H1 (cell line): ENCODE measurements around the gene SLC45A1. TPM values are rescaled to one million over a fixed set of nuclear protein-coding genes. Genes with fewer than 3 reads are reported as not detected.

Experiments
- CTCF ChIA-PET: fragments of 300-600 bp; sonication (Branson Sonifier 250); formaldehyde crosslinking; loops from one replicate; lab custom pipeline; 2021; ENCODE audit not compliant: partially characterized antibody; lab: Charles Lee
- POLR2A ChIA-PET: fragments of 300-600 bp; sonication (Branson Sonifier 250); formaldehyde crosslinking; loops from one replicate; lab custom pipeline; 2021; ENCODE audit warnings: inconsistent platforms; ENCODE audit not compliant: partially characterized antibody; lab: Charles Lee
- DNase-seq, 2 experiments: peaks; one replicate each; pipeline versions ENCODE4 v3.0.0 to v3.0.0-alpha.2; 2010 to 2022; ENCODE audit warnings: low spot score in 2 of 2, low read depth in 1 of 2, mixed read lengths in 1 of 2
- FAIRE-seq: peaks from 2 replicates; lab custom pipeline; 2011; peaks lifted over from hg19 to GRCh38; lab: Jason Lieb, UNC
- H2AFZ ChIP-seq: 2 replicates; pipeline ENCODE4 v1.8.1; 2012; ENCODE audit warnings: low read length, inconsistent platforms
- H2AK5ac ChIP-seq: 2 replicates; pipeline ENCODE4 v1.6.1; 2013; ENCODE audit warnings: low read depth, low read length
- H2BK120ac ChIP-seq: replicated peaks from 2 replicates; pipeline ENCODE3; 2013; ENCODE audit warnings: low read depth, low read length, inconsistent platforms
- H2BK12ac ChIP-seq: 2 replicates; pipeline ENCODE4 v1.6.1; 2013; ENCODE audit warnings: low read depth, low read length
- H2BK15ac ChIP-seq: 2 replicates; pipeline ENCODE4 v1.6.1; 2013; ENCODE audit warnings: low read length
- H2BK20ac ChIP-seq: 2 replicates; pipeline ENCODE4 v1.6.1; 2013; ENCODE audit warnings: low read length
- H2BK5ac ChIP-seq: 2 replicates; pipeline ENCODE4 v1.6.1; 2013; ENCODE audit warnings: low read depth, low read length
- H3K14ac ChIP-seq: 2 replicates; pipeline ENCODE4 v1.6.1; 2013; ENCODE audit warnings: inconsistent platforms; ENCODE audit not compliant: insufficient read length
- H3K18ac ChIP-seq: 2 replicates; pipeline ENCODE4 v1.6.1; 2013; ENCODE audit warnings: low read length; ENCODE audit errors: extremely low read depth
- H3K23ac ChIP-seq: 2 replicates; pipeline ENCODE4 v1.6.1; 2013; ENCODE audit warnings: inconsistent platforms; ENCODE audit not compliant: insufficient read length
- H3K23me2 ChIP-seq: 2 replicates; pipeline ENCODE4 v1.6.1; 2013; ENCODE audit warnings: low read depth, low read length
- H3K27ac ChIP-seq: 2 replicates; pipeline ENCODE4 v1.6.1; 2011; ENCODE audit warnings: low read depth, low read length, inconsistent platforms
- H3K27me3 ChIP-seq, 4 experiments: replicated peaks in 1 of 4; 1 replicate in 1 of 4; 2 replicates in 3 of 4; pipeline versions ENCODE4 v1.6.1 to v1.8.1; 2011 to 2013; ENCODE audit warnings: low read length in 3 of 4, mild to moderate bottlenecking in 3 of 4, inconsistent platforms in 2 of 4, mixed read lengths in 2 of 4, moderate library complexity in 1 of 4; ENCODE audit not compliant: control insufficient read depth in 3 of 4, insufficient read depth in 3 of 4; ENCODE audit errors: extremely low read depth in 1 of 4
- H3K36me3 ChIP-seq, 4 experiments: 2 replicates each; pipeline versions ENCODE4 v1.6.1 to v1.8.1; 2011 to 2013; ENCODE audit warnings: mild to moderate bottlenecking in 4 of 4, low read length in 3 of 4, moderate library complexity in 2 of 4, control low read depth in 1 of 4, inconsistent platforms in 1 of 4; ENCODE audit not compliant: insufficient read depth in 4 of 4, control insufficient read depth in 2 of 4
- H3K4ac ChIP-seq: replicated peaks from 2 replicates; pipeline ENCODE3; 2013; ENCODE audit warnings: low read length, low read depth, mixed read lengths, inconsistent platforms; ENCODE audit not compliant: insufficient read length
- H3K4me1 ChIP-seq, 4 experiments: replicated peaks in 1 of 4; 1 replicate in 1 of 4; 2 replicates in 3 of 4; pipeline versions ENCODE4 v1.6.1 to v1.8.1; 2011 to 2013; ENCODE audit warnings: low read length in 3 of 4, inconsistent platforms in 2 of 4, mixed read lengths in 1 of 4; ENCODE audit not compliant: insufficient read depth in 4 of 4, control insufficient read depth in 3 of 4
- H3K4me2 ChIP-seq, 2 experiments: 2 replicates each; pipeline versions ENCODE4 v1.6.1 to v1.8.1; 2011 to 2013; ENCODE audit warnings: low read depth in 2 of 2, low read length in 2 of 2, control low read depth in 1 of 2, inconsistent platforms in 1 of 2, mild to moderate bottlenecking in 1 of 2; ENCODE audit not compliant: insufficient read depth in 1 of 2
- H3K4me3 ChIP-seq, 4 experiments: fragments of 200-600, 300-600 bp in 1 of 4; sonication (generic), shearing (Covaris generic), sonication (Bioruptor Twin) in 1 of 4; 2 replicates each; pipeline versions ENCODE4 v1.5.1 to v1.8.1; 2011 to 2016; ENCODE audit warnings: low read length in 4 of 4, low read depth in 3 of 4, control low read depth in 2 of 4, inconsistent platforms in 2 of 4, mild to moderate bottlenecking in 2 of 4, mixed read lengths in 1 of 4, moderate library complexity in 1 of 4; ENCODE audit not compliant: insufficient read depth in 2 of 4; ENCODE audit errors: extremely low read depth in 1 of 4
- H3K56ac ChIP-seq: replicated peaks from 2 replicates; pipeline ENCODE3; 2013; ENCODE audit warnings: low read depth, mild to moderate bottlenecking, mixed read lengths, low read length, inconsistent platforms; ENCODE audit not compliant: insufficient read length
- H3K79me1 ChIP-seq: 2 replicates; pipeline ENCODE4 v1.6.1; 2013; ENCODE audit warnings: low read depth, low read length, control low read depth
- H3K79me2 ChIP-seq, 2 experiments: 2 replicates each; pipeline versions ENCODE4 v1.6.1 to v1.8.1; 2012 to 2013; ENCODE audit warnings: low read length in 2 of 2, mild to moderate bottlenecking in 2 of 2, inconsistent platforms in 1 of 2; ENCODE audit not compliant: insufficient read depth in 2 of 2, control insufficient read depth in 1 of 2
- H3K9ac ChIP-seq, 4 experiments: replicated peaks in 1 of 4; 1 replicate in 1 of 4; 2 replicates in 3 of 4; pipeline versions ENCODE4 v1.6.1 to v1.8.1; 2011 to 2013; ENCODE audit warnings: low read depth in 3 of 4, low read length in 3 of 4, control low read depth in 2 of 4, mild to moderate bottlenecking in 2 of 4, moderate library complexity in 2 of 4, inconsistent platforms in 1 of 4; ENCODE audit errors: extremely low read depth in 1 of 4
- H3K9me3 ChIP-seq, 2 experiments: 2 replicates each; pipeline versions ENCODE4 v1.6.1 to v1.8.1; 2012 to 2013; ENCODE audit warnings: mild to moderate bottlenecking in 2 of 2, moderate library complexity in 2 of 2, control low read depth in 1 of 2, inconsistent platforms in 1 of 2, low read depth in 1 of 2, low read length in 1 of 2, mixed read lengths in 1 of 2; ENCODE audit not compliant: insufficient read depth in 2 of 2
- H4K20me1 ChIP-seq, 2 experiments: replicated peaks in 1 of 2; 2 replicates each; pipeline versions ENCODE3 to v1.8.1; 2011 to 2013; ENCODE audit warnings: inconsistent platforms in 2 of 2, low read length in 2 of 2, mild to moderate bottlenecking in 1 of 2; ENCODE audit not compliant: insufficient read depth in 2 of 2, control insufficient read depth in 1 of 2
- H4K5ac ChIP-seq: 2 replicates; pipeline ENCODE4 v1.6.1; 2013; ENCODE audit warnings: low read length, low read depth, mixed read lengths, inconsistent platforms; ENCODE audit not compliant: insufficient read length
- H4K8ac ChIP-seq: 2 replicates; pipeline ENCODE4 v1.8.0; 2013; ENCODE audit warnings: mild to moderate bottlenecking, moderate library complexity, low read length, inconsistent platforms; ENCODE audit not compliant: insufficient read depth; ENCODE audit errors: extremely low read depth
- H4K91ac ChIP-seq: replicated peaks from 2 replicates; pipeline ENCODE3; 2013; ENCODE audit warnings: low read length, mixed read lengths, inconsistent platforms; ENCODE audit not compliant: insufficient read length
- BACH1 ChIP-seq: IDR thresholded peaks from 2 replicates; pipeline ENCODE4 v1.6.1; 2012; ENCODE audit warnings: low read length, improper control_type of control experiment
- EZH2 ChIP-seq: fragments of 200-600 bp; sonication (generic); IDR thresholded peaks from 2 replicates; pipeline ENCODE4 v1.7.1; 2012; ENCODE audit warnings: low read depth, mild to moderate bottlenecking, moderate library complexity, low read length, inconsistent platforms; ENCODE audit not compliant: severe bottlenecking
- HDAC2 ChIP-seq, 2 experiments: fragments of 300-600 bp in 1 of 2; sonication (generic) in 1 of 2; IDR thresholded peaks; 2 replicates each; pipeline ENCODE4 v1.6.1; 2011 to 2012; ENCODE audit warnings: low read depth in 2 of 2, low read length in 2 of 2, mild to moderate bottlenecking in 2 of 2, moderate library complexity in 2 of 2, borderline replicate concordance in 1 of 2, inconsistent platforms in 1 of 2
- JUN ChIP-seq: IDR thresholded peaks from 2 replicates; pipeline ENCODE4 v1.6.1; 2011; ENCODE audit warnings: low read depth, mild to moderate bottlenecking, improper control_type of control experiment, low read length
- TBP ChIP-seq: IDR thresholded peaks from 2 replicates; pipeline ENCODE4 v1.6.1; 2011; ENCODE audit warnings: low read depth, low read length, improper control_type of control experiment
- WGBS, 2 experiments: shearing (Covaris generic) in 1 of 2; methylation state at CpG; one replicate each; pipeline versions ENCODE4 v1.1.6 to v1.1.7; 2013 to 2015; ENCODE audit warnings: low lambda C conversion rate in 2 of 2, mixed read lengths in 2 of 2, inconsistent platforms in 1 of 2, low coverage in 1 of 2, missing lambda C conversion rate in 1 of 2; ENCODE audit not compliant: insufficient replicate concordance in 2 of 2, insufficient coverage in 1 of 2, insufficient read length in 1 of 2; ENCODE audit errors: extremely low coverage in 1 of 2, missing lambda C conversion rate in 1 of 2; 5-methylcytosine and 5-hydroxymethylcytosine counted together
- polyA plus RNA-seq, 7 experiments: library from polyadenylated mRNA; depleted of rRNA in 3 of 7; stranded (reverse) in 5 of 7; unstranded in 2 of 7; fragments of >200 nt in 5 of 7; fragments of 200-250 nt in 2 of 7; gene quantifications; 1 replicate in 5 of 7; 2 replicates in 1 of 7; 4 replicates in 1 of 7; pipeline versions ENCODE4 v1.2.1 to v1.2.3, GENCODE V29; 2011 to 2013; ENCODE audit warnings: missing spikeins in 2 of 7, mixed read lengths in 2 of 7
- total RNA-seq: library from RNA; stranded (reverse); fragmentation: NEBNext Ultra II Directional; extraction: Animal tissue kit (Norgen Biotek cat#: 25700); gene quantifications from 2 replicates; pipeline ENCODE4 v1.2.1, GENCODE V29; 2021
- TF ChIP-seq, protein P1 (sequence below): IDR thresholded peaks from 2 replicates; pipeline ENCODE4 v1.6.1; 2011; ENCODE audit warnings: low read length, improper control_type of control experiment

The SLC45A1 gene
- total and polyA plus RNA-seq, 2 of the 8 experiments (the other 6 are each of a cell fraction or from before 2014, with no cell fraction given) = 1.0 to 1.7 TPM

GRCh38 chr1:8378178-8378577, 60.3 kb downstream of the SLC45A1 start:
- no peak for DNase-seq
- Histone ChIP-seq H3K4me2 (no peak overlapping the region), H3K27ac (no peak overlapping the region), H3K9ac (no peak overlapping the region), H3K23ac (no peak overlapping the region), H3K56ac (no peak overlapping the region), H3K4me3 (no peak overlapping the region), H3K23me2 (no peaks in the 10 kb centered on the region), H3K4me1 (peaks cover 9 to 27% (median 20%) of the 10 kb centered on the region in 4 experiments; a peak in 6 of 7 replicates), H3K27me3 (no peaks in the 10 kb centered on the region), H2BK120ac (no peak overlapping the region), H3K18ac (no peak overlapping the region)
- no peak for TF ChIP-seq TBP
- TF ChIP-seq HDAC2 (IDR thresholded peaks at IDR 0.05; ENCODE audit: borderline replicate concordance in 1 of 2, low read depth in 2 of 2, low read length in 2 of 2) = no peak
- no peak for TF ChIP-seq BACH1
- TF ChIP-seq JUN = no peak
- TF ChIP-seq EZH2 = no peak
- TF ChIP-seq, protein P1, sequence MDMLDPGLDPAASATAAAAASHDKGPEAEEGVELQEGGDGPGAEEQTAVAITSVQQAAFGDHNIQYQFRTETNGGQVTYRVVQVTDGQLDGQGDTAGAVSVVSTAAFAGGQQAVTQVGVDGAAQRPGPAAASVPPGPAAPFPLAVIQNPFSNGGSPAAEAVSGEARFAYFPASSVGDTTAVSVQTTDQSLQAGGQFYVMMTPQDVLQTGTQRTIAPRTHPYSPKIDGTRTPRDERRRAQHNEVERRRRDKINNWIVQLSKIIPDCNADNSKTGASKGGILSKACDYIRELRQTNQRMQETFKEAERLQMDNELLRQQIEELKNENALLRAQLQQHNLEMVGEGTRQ = no peak
- TF ChIP-seq, all 59 proteins: peak for 0
- peaks cover 0 to 72% of the 10 kb centered on the region in 2 experiments; a peak in 3 of 4 replicates for H3K79me2 ChIP-seq
- no peak overlapping the region for H4K91ac ChIP-seq
- no peak overlapping the region for H2AFZ ChIP-seq
- peaks cover 11 to 28% of the 10 kb centered on the region in 2 experiments for H4K20me1 ChIP-seq
- no peak overlapping the region for H4K8ac ChIP-seq
- 87% methylated on average over 4 of the region's 4 CpGs; no CpG with 5 or more reads in 1 of the 2 experiments for WGBS, 2 experiments
- no peak overlapping the region for H2BK12ac ChIP-seq
- H3K14ac ChIP-seq = no peak overlapping the region
- no peak overlapping the region for H2AK5ac ChIP-seq
- H3K36me3 ChIP-seq = peaks cover 0 to 2% (median 0%) of the 10 kb centered on the region in 4 experiments; a peak in 2 of 8 replicates
- H3K79me1 ChIP-seq = peaks cover 25% of the 10 kb centered on the region
- no peak overlapping the region for H2BK20ac ChIP-seq
- ChIA-PET POLR2A (interaction anchor here (1.5 kb wide), 1 partner anchor 14 kb away, joined by 4 read pairs; no protein-coding TSS in a partner anchor), CTCF (interaction anchor here (0.9 to 1.8 kb wide), 5 partner anchors 13 to 53 kb away, joined by 3 to 7 read pairs (median 4); no protein-coding TSS in a partner anchor)
- no peak overlapping the region for H4K5ac ChIP-seq
- no peaks in the 10 kb centered on the region for H3K9me3 ChIP-seq
- no peak overlapping the region for H2BK15ac ChIP-seq
- no peak overlapping the region for H3K4ac ChIP-seq
- H2BK5ac ChIP-seq = no peak overlapping the region
- no peak for FAIRE-seq
